IMR-90 (cell line): ENCODE data around the gene PRKCB. TPM values are rescaled to one million over a fixed set of nuclear protein-coding genes. Genes with fewer than 3 reads are reported as not detected.

ENCODE experiments used
- ATAC-seq: fragments of 200-7000 bp; cut with Tn5 transposase; 2 replicates; pipeline ENCODE4 v1.9.1; 2020; ENCODE audit warnings: low read depth, mild to moderate bottlenecking, moderate library complexity
- BruUV-seq: library from RNA; stranded (reverse); fragments of 400-500 nt; replicated peaks from 2 replicates; lab custom pipeline; 2021; lab: Mats Ljungman, UMichigan
- CTCF ChIA-PET: fragments of 300-600 bp; formaldehyde crosslinking; extraction: SDS; loops from one replicate; lab custom pipeline; 2021; ENCODE audit warnings: antibody characterized with exemption; lab: Yijun Ruan, JAX
- POLR2A ChIA-PET: fragments of 300-600 bp; sonication (Branson Sonifier 250); formaldehyde crosslinking; loops from one replicate; lab custom pipeline; 2022; ENCODE audit warnings: antibody characterized with exemption; ENCODE audit not compliant: unreplicated experiment; lab: Charles Lee
- DNase-seq: peaks from one replicate; pipeline ENCODE4 v3.0.0; 2013
- H2AFZ ChIP-seq: replicated peaks from 2 replicates; pipeline ENCODE3; 2013; ENCODE audit warnings: low read length, mild to moderate bottlenecking; ENCODE audit not compliant: poor library complexity
- H2AK5ac ChIP-seq: 2 replicates; pipeline ENCODE4 v1.6.1; 2013; ENCODE audit warnings: low read depth, low read length, inconsistent platforms
- H2AK9ac ChIP-seq: replicated peaks from 2 replicates; pipeline ENCODE3; 2013; ENCODE audit warnings: mild to moderate bottlenecking, low read depth, low read length, moderate library complexity; ENCODE audit not compliant: poor library complexity
- H2BK120ac ChIP-seq: 2 replicates; pipeline ENCODE4 v1.6.1; 2013; ENCODE audit warnings: low read depth, low read length, inconsistent platforms
- H2BK15ac ChIP-seq: 3 replicates; pipeline ENCODE4 v1.6.1; 2013; ENCODE audit warnings: low read depth, low read length, inconsistent platforms
- H2BK20ac ChIP-seq: 2 replicates; pipeline ENCODE4 v1.6.1; 2013; ENCODE audit warnings: low read depth, mild to moderate bottlenecking, inconsistent platforms, low read length, moderate library complexity
- H2BK5ac ChIP-seq: 2 replicates; pipeline ENCODE4 v1.6.1; 2013; ENCODE audit warnings: mild to moderate bottlenecking, low read depth, low read length, inconsistent platforms; ENCODE audit not compliant: poor library complexity, severe bottlenecking
- H3K14ac ChIP-seq: replicated peaks from 2 replicates; pipeline ENCODE4 v1.6.1; 2013; ENCODE audit warnings: low read depth, low read length, inconsistent platforms
- H3K18ac ChIP-seq: 2 replicates; pipeline ENCODE4 v1.6.1; 2013; ENCODE audit warnings: low read depth, low read length, control low read depth
- H3K23ac ChIP-seq: 2 replicates; pipeline ENCODE4 v1.6.1; 2013; ENCODE audit warnings: low read depth, low read length, inconsistent platforms
- H3K27ac ChIP-seq: 2 replicates; pipeline ENCODE4 v1.5.1; 2013; ENCODE audit warnings: mild to moderate bottlenecking, control low read depth, low read length; ENCODE audit not compliant: insufficient read depth
- H3K27me3 ChIP-seq: 2 replicates; pipeline ENCODE4 v1.6.1; 2013; ENCODE audit warnings: low read length; ENCODE audit not compliant: control insufficient read depth, insufficient read depth
- H3K36me3 ChIP-seq: 2 replicates; pipeline ENCODE4 v1.6.1; 2013; ENCODE audit warnings: low read length, mixed read lengths; ENCODE audit not compliant: control insufficient read depth, insufficient read depth
- H3K4ac ChIP-seq: 2 replicates; pipeline ENCODE4 v1.6.1; 2013; ENCODE audit warnings: low read depth, low read length, inconsistent platforms
- H3K4me1 ChIP-seq: 2 replicates; pipeline ENCODE4 v1.6.1; 2013; ENCODE audit warnings: low read length, mixed read lengths; ENCODE audit not compliant: control insufficient read depth, insufficient read depth
- H3K4me2 ChIP-seq: 2 replicates; pipeline ENCODE4 v1.6.1; 2013; ENCODE audit warnings: low read depth, mild to moderate bottlenecking, control low read depth, low read length, moderate library complexity
- H3K4me3 ChIP-seq: 2 replicates; pipeline ENCODE4 v1.5.1; 2013; ENCODE audit warnings: low read depth, mild to moderate bottlenecking, control low read depth, low read length, moderate library complexity; ENCODE audit not compliant: insufficient read depth
- H3K56ac ChIP-seq: 2 replicates; pipeline ENCODE4 v1.6.1; 2013; ENCODE audit warnings: low read length, inconsistent platforms; ENCODE audit not compliant: insufficient read depth; ENCODE audit errors: extremely low read depth
- H3K79me1 ChIP-seq, 2 experiments: 2 replicates each; pipeline ENCODE4 v1.6.1; 2013; ENCODE audit warnings: low read length in 2 of 2, inconsistent platforms in 1 of 2, low read depth in 1 of 2
- H3K9ac ChIP-seq: 2 replicates; pipeline ENCODE4 v1.6.1; 2013; ENCODE audit warnings: low read depth, low read length, control low read depth
- H3K9me1 ChIP-seq: 2 replicates; pipeline ENCODE4 v1.6.1; 2013; ENCODE audit warnings: low read length, inconsistent platforms; ENCODE audit not compliant: insufficient read depth
- H3K9me3 ChIP-seq: 2 replicates; pipeline ENCODE4 v1.6.1; 2013; ENCODE audit warnings: low read length; ENCODE audit not compliant: control insufficient read depth, insufficient read depth
- H4K20me1 ChIP-seq: 2 replicates; pipeline ENCODE4 v1.6.1; 2013; ENCODE audit warnings: low read length, inconsistent platforms; ENCODE audit not compliant: insufficient read depth
- H4K5ac ChIP-seq: 2 replicates; pipeline ENCODE4 v1.6.1; 2013; ENCODE audit warnings: mild to moderate bottlenecking, low read depth, low read length, control low read depth
- H4K8ac ChIP-seq, 2 experiments: 2 replicates each; pipeline ENCODE4 v1.6.1; 2013; ENCODE audit warnings: low read depth in 2 of 2, low read length in 2 of 2, control low read depth in 1 of 2, inconsistent platforms in 1 of 2
- H4K91ac ChIP-seq: 2 replicates; pipeline ENCODE4 v1.6.1; 2013; ENCODE audit warnings: low read depth, low read length, inconsistent platforms; ENCODE audit not compliant: insufficient read depth
- BHLHE40 ChIP-seq: fragments of 150-350 bp; IDR thresholded peaks from 2 replicates; pipeline ENCODE4 v1.6.1; 2016; ENCODE audit warnings: mild to moderate bottlenecking, low read depth, low read length
- CEBPB ChIP-seq: IDR thresholded peaks from 2 replicates; pipeline ENCODE4 v1.6.1; 2012; ENCODE audit warnings: low read depth, low read length, improper control_type of control experiment
- CHD1 ChIP-seq: IDR thresholded peaks from 2 replicates; pipeline ENCODE4 v1.6.1; 2012; ENCODE audit warnings: low read depth, low read length, improper control_type of control experiment
- MAFK ChIP-seq: IDR thresholded peaks from 2 replicates; pipeline ENCODE4 v1.6.1; 2012; ENCODE audit warnings: low read depth, low read length, improper control_type of control experiment
- MAZ ChIP-seq: IDR thresholded peaks from 2 replicates; pipeline ENCODE4 v1.6.1; 2012; ENCODE audit warnings: low read depth, mild to moderate bottlenecking, low read length, improper control_type of control experiment, moderate library complexity, borderline replicate concordance
- MXI1 ChIP-seq: IDR thresholded peaks from 2 replicates; pipeline ENCODE4 v1.6.1; 2012; ENCODE audit warnings: low read depth, mild to moderate bottlenecking, low read length, moderate library complexity, borderline replicate concordance
- NFE2L2 ChIP-seq: fragments of 150-350 bp; IDR thresholded peaks from 2 replicates; pipeline ENCODE4 v1.6.1; 2016; ENCODE audit warnings: low read depth, mild to moderate bottlenecking, low read length
- POLR2A ChIP-seq: IDR thresholded peaks from 2 replicates; pipeline ENCODE4 v1.6.1; 2012; ENCODE audit warnings: mild to moderate bottlenecking, low read depth, low read length
- RCOR1 ChIP-seq: IDR thresholded peaks from 2 replicates; pipeline ENCODE4 v1.6.1; 2012; ENCODE audit warnings: mild to moderate bottlenecking, low read length, improper control_type of control experiment; ENCODE audit not compliant: insufficient replicate concordance
- RFX5 ChIP-seq: IDR thresholded peaks from 2 replicates; pipeline ENCODE4 v1.8.0; 2012; ENCODE audit warnings: low read depth, mild to moderate bottlenecking, low read length, moderate library complexity
- SMC3 ChIP-seq: fragments of 150-350 bp; IDR thresholded peaks from 2 replicates; pipeline ENCODE4 v1.6.1; 2016; ENCODE audit warnings: low read depth, mild to moderate bottlenecking, antibody characterized with exemption, low read length, moderate library complexity
- WGBS, 2 experiments: methylation state at CpG; one replicate each; pipeline versions ENCODE4 v1.1.5 to v1.1.7; 2013; ENCODE audit warnings: missing lambda C conversion rate in 2 of 2; ENCODE audit not compliant: insufficient read length in 1 of 2; ENCODE audit errors: extremely low coverage in 2 of 2; 5-methylcytosine and 5-hydroxymethylcytosine counted together
- dilution Hi-C: fragments of 300-500 bp; cut with HindIII; formaldehyde crosslinking; loops from one replicate; pipeline ENCODE4 v1.14.3; 2018; ENCODE audit warnings: low sequenced_read_pairs; ENCODE audit not compliant: unreplicated experiment
- in situ Hi-C: fragments of 300-500 bp; cut with MboI; formaldehyde crosslinking; loops from 3 replicates; pipeline ENCODE4 v1.14.3; 2019; ENCODE audit warnings: low sequenced_read_pairs, inconsistent platforms, mixed read lengths
- intact Hi-C: fragments of 100-400 bp; cut with micrococcal nuclease; formaldehyde crosslinking; loops from 2 replicates; pipeline ENCODE4 v1.10.0; 2022
- polyA plus RNA-seq, 3 experiments: library from polyadenylated mRNA; depleted of rRNA; stranded (reverse); fragments of >200 nt; gene quantifications; 2 replicates each; pipeline ENCODE4 v1.2.3, GENCODE V29; 2012; ENCODE audit warnings: low replicate concordance in 1 of 3
- total RNA-seq: library from RNA; depleted of rRNA; stranded (reverse); fragments of >200 nt; gene quantifications from 2 replicates; pipeline ENCODE4 v1.2.3, GENCODE V29; 2012
- TF ChIP-seq, protein P1 (sequence below): conservative IDR thresholded peaks from 2 replicates; pipeline ENCODE4 v1.5.1; 2012; ENCODE audit warnings: mild to moderate bottlenecking, low read depth, low read length, improper control_type of control experiment
- TF ChIP-seq, protein P2 (sequence below): fragments of 150-350 bp; IDR thresholded peaks from 2 replicates; pipeline ENCODE4 v1.6.1; 2016; ENCODE audit warnings: low read depth, mild to moderate bottlenecking, low read length, moderate library complexity, borderline replicate concordance

PRKCB gene
- total and polyA plus RNA-seq, 2 of the 4 experiments (the other 2 are of a cell fraction) = under 0.01 TPM; not detected in 1

DNA sequence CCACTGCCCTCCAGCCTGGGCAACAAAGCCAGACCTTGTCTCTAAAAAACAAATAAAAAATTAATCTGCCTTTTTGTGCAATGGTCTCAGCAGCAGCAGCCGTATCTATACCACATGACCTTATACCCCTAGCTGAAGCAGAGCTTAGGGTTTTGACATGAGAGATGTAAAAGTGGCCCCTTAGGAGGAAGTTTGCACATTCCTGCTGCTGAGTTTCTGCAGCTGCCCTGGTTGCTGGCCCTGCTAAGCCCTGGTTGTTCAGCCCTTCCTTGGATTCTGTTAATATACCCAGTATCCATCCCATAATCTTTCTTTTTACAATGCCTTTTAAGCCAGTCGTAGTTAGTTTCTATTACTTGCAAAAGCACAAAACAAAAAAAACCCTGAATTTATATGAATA, 33.0 kb upstream of the PRKCB start:
- H3K4ac ChIP-seq = no peak overlapping the region
- POLR2A ChIA-PET = no interaction called here
- H4K20me1 ChIP-seq = no peaks in the 10 kb centered on the region
- TF ChIP-seq, protein P1, sequence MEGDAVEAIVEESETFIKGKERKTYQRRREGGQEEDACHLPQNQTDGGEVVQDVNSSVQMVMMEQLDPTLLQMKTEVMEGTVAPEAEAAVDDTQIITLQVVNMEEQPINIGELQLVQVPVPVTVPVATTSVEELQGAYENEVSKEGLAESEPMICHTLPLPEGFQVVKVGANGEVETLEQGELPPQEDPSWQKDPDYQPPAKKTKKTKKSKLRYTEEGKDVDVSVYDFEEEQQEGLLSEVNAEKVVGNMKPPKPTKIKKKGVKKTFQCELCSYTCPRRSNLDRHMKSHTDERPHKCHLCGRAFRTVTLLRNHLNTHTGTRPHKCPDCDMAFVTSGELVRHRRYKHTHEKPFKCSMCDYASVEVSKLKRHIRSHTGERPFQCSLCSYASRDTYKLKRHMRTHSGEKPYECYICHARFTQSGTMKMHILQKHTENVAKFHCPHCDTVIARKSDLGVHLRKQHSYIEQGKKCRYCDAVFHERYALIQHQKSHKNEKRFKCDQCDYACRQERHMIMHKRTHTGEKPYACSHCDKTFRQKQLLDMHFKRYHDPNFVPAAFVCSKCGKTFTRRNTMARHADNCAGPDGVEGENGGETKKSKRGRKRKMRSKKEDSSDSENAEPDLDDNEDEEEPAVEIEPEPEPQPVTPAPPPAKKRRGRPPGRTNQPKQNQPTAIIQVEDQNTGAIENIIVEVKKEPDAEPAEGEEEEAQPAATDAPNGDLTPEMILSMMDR = no peak
- TF ChIP-seq, protein P2, sequence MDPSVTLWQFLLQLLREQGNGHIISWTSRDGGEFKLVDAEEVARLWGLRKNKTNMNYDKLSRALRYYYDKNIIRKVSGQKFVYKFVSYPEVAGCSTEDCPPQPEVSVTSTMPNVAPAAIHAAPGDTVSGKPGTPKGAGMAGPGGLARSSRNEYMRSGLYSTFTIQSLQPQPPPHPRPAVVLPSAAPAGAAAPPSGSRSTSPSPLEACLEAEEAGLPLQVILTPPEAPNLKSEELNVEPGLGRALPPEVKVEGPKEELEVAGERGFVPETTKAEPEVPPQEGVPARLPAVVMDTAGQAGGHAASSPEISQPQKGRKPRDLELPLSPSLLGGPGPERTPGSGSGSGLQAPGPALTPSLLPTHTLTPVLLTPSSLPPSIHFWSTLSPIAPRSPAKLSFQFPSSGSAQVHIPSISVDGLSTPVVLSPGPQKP = no peak
- TF ChIP-seq POLR2A = no peak
- no peak for TF ChIP-seq MAFK
- TF ChIP-seq RCOR1 = no peak
- TF ChIP-seq CHD1 = no peak
- no peak for TF ChIP-seq MAZ
- no peak for TF ChIP-seq MXI1
- TF ChIP-seq CEBPB = no peak
- TF ChIP-seq RFX5 = no peak
- TF ChIP-seq BHLHE40 = no peak
- no peak for TF ChIP-seq SMC3
- no peak for TF ChIP-seq NFE2L2
- H3K56ac ChIP-seq = no peak overlapping the region
- intact Hi-C loops = no loop called here
- dilution Hi-C loops = no loop called here
- no TSS peak for BruUV-seq
- no peak overlapping the region for H3K23ac ChIP-seq
- CTCF ChIA-PET = interaction anchor here (1.3 to 1.7 kb wide), 3 partner anchors 208 to 702 kb away, joined by 3 to 6 read pairs (median 5); no protein-coding TSS in a partner anchor
- no peak overlapping the region for H3K27ac ChIP-seq
- no peaks in the 10 kb centered on the region for H3K79me1 ChIP-seq
- H2AK5ac ChIP-seq = no peak overlapping the region
- H3K4me2 ChIP-seq = no peak overlapping the region
- H4K8ac ChIP-seq = no peak overlapping the region
- no peak for ATAC-seq
- H3K14ac ChIP-seq = no peak overlapping the region
- in situ Hi-C loops = loop anchor here (10.0 kb wide), 2 partner anchors 212 to 702 kb away; no protein-coding TSS in a partner anchor
- no CpG with 5 or more reads among the region's 2 CpGs for WGBS, 2 experiments
- H2AK9ac ChIP-seq = no peak overlapping the region
- no peak overlapping the region for H2AFZ ChIP-seq
- no peak overlapping the region for H3K4me3 ChIP-seq
- no peaks in the 10 kb centered on the region for H3K27me3 ChIP-seq
- no peak overlapping the region for H2BK5ac ChIP-seq
- no peaks in the 10 kb centered on the region for H3K9me1 ChIP-seq
- no peak overlapping the region for H2BK15ac ChIP-seq
- no peak overlapping the region for H2BK20ac ChIP-seq
- DNase-seq = no peak
- no peak overlapping the region for H4K91ac ChIP-seq
- H3K36me3 ChIP-seq = no peaks in the 10 kb centered on the region
- H3K18ac ChIP-seq = no peak overlapping the region
- no peak overlapping the region for H2BK120ac ChIP-seq
- H3K4me1 ChIP-seq = no peaks in the 10 kb centered on the region
- H4K5ac ChIP-seq = no peak overlapping the region
- no peak overlapping the region for H3K9ac ChIP-seq
- no peaks in the 10 kb centered on the region for H3K9me3 ChIP-seq
